Measurements from ENCODE around the gene C2CD3. TPM values are rescaled to one million over a fixed set of nuclear protein-coding genes. Genes with fewer than 3 reads are reported as not detected.

C2CD3 gene
- total and polyA plus RNA-seq, 2 donors, result 12.2 to 13.6 TPM

DNA sequence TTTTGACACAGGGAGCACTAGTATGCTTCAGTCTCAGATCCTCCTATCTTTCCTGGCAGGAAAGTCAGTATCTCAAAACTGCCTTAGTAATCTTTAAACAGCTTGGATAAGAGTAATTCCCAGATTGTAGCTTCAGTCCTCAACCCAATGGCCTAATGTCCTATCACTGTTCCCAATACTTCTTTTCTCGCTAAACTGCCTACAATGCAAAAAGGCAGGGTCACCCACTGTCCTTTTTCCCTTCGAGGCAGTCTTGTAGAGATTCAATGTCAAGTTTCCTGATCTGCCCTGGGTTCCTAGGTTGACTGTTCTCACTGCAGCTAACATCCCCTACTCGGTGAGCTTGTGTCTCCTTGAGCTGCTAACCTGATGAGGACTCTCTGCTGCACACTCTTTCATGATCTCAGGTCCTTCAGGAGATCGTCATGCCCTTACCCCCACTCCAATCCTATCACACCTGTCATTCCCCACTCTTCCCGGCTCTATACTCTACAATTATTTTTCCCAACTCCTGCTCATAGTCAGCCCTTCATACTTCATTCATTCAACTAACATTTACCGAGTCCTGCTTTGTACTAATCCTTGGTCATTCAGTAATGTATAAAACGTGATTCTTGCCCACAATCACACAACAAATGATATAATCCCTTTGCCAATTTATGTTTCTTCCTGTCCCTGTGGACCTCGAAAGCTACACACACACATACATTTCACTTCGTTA is 904 bp downstream of the C2CD3 start:
- Histone ChIP-seq H3K4me1 (ENCODE audit: control insufficient read depth in 2 of 2, insufficient read depth in 2 of 2, low read length in 2 of 2) (peaks cover 17 to 18% of the 10 kb centered on the region in 2 donors), H3K4me3 (ENCODE audit: low read length in 2 of 2) (peak overlapping the region; percentile 86 to 94), H3K27me3 (ENCODE audit: control insufficient read depth in 2 of 2, insufficient read depth in 1 of 2, low read length in 1 of 2) (no peaks in the 10 kb centered on the region), H3K36me3 (ENCODE audit: control insufficient read depth in 2 of 2, insufficient read depth in 2 of 2, low read length in 1 of 2) (peaks cover 7 to 23% of the 10 kb centered on the region in 2 donors), H3K9me3 (ENCODE audit: control insufficient read depth in 2 of 2, insufficient read depth in 1 of 2, low read length in 1 of 2) (no peaks in the 10 kb centered on the region), H3K27ac (ENCODE audit: low read depth in 1 of 2, low read length in 1 of 2) (peak overlapping the region in 1 of 2 donors; percentile 91)
- peak in 3 of 9 donors; percentile 8 to 21 (median 9) for DNase-seq (ENCODE audit: low read depth in 6 of 9, low spot score in 9 of 9)
- WGBS, result 16% methylated on average over 9 of the region's 9 CpGs

- H3K36me3 ChIP-seq (ENCODE audit: control insufficient read depth in 2 of 2, insufficient read depth in 2 of 2, low read length in 1 of 2), result peaks cover 10 to 33% of the 10 kb centered on the region in 2 donors
- H3K9me3 ChIP-seq (ENCODE audit: control insufficient read depth in 2 of 2, insufficient read depth in 1 of 2, low read length in 1 of 2), result no peaks in the 10 kb centered on the region
- H3K27ac ChIP-seq (ENCODE audit: low read depth in 1 of 2, low read length in 1 of 2), result no peak overlapping the region
- WGBS, result 92% methylated on average over 3 of the region's 3 CpGs
- H3K27me3 ChIP-seq (ENCODE audit: control insufficient read depth in 2 of 2, insufficient read depth in 1 of 2, low read length in 1 of 2), result no peaks in the 10 kb centered on the region
- H3K4me1 ChIP-seq (ENCODE audit: control insufficient read depth in 2 of 2, insufficient read depth in 2 of 2, low read length in 2 of 2), result peaks cover 17 to 18% of the 10 kb centered on the region in 2 donors
- no peak overlapping the region for H3K4me3 ChIP-seq (ENCODE audit: low read length in 2 of 2)
- no peak for DNase-seq (ENCODE audit: low read depth in 6 of 9, low spot score in 9 of 9)
Observed at GRCh38 chr11:74168838-74169237, 2.0 kb downstream of the C2CD3 start.

GRCh38 chr11:74162681-74163467 is 7.9 kb downstream of the C2CD3 start:
- WGBS, result 97% methylated on average over 2 of the region's 2 CpGs
- DNase-seq (ENCODE audit: low read depth in 6 of 9, low spot score in 9 of 9), result no peak
- Histone ChIP-seq H3K4me1 (ENCODE audit: control insufficient read depth in 2 of 2, insufficient read depth in 2 of 2, low read length in 2 of 2) (no peaks in the 10 kb centered on the region), H3K9me3 (ENCODE audit: control insufficient read depth in 2 of 2, insufficient read depth in 1 of 2, low read length in 1 of 2) (no peaks in the 10 kb centered on the region), H3K4me3 (ENCODE audit: low read length in 2 of 2) (no peak overlapping the region), H3K36me3 (ENCODE audit: control insufficient read depth in 2 of 2, insufficient read depth in 2 of 2, low read length in 1 of 2) (peaks cover 17 to 38% of the 10 kb centered on the region in 2 donors), H3K27me3 (ENCODE audit: control insufficient read depth in 2 of 2, insufficient read depth in 1 of 2, low read length in 1 of 2) (no peaks in the 10 kb centered on the region), H3K27ac (ENCODE audit: low read depth in 1 of 2, low read length in 1 of 2) (no peak overlapping the region)

DNA sequence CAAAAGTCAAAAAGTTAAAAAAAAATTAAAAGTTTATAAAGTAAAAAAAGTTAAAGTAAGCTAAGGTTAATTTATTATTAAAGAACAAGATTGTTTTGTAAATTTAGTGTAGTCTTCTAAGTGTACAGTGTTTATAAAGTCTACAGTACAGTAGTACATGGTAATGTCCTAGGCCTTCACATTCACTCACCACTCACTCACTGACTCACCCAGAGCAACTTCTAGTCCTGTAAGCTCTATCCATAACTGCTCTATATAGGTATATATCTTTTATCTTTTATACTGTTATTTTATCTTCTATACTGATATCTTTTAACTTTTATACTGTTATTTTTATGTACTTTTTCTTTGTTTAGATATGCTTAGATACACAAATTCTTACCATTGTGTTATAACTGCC is 11.2 kb downstream of the C2CD3 start:
- no peaks in the 10 kb centered on the region for H3K9me3 ChIP-seq (ENCODE audit: control insufficient read depth in 2 of 2, insufficient read depth in 1 of 2, low read length in 1 of 2)
- H3K27me3 ChIP-seq (ENCODE audit: control insufficient read depth in 2 of 2, insufficient read depth in 1 of 2, low read length in 1 of 2), result no peaks in the 10 kb centered on the region
- H3K27ac ChIP-seq (ENCODE audit: low read depth in 1 of 2, low read length in 1 of 2), result no peak overlapping the region
- no peak for DNase-seq (ENCODE audit: low read depth in 6 of 9, low spot score in 9 of 9)
- no peak overlapping the region for H3K4me3 ChIP-seq (ENCODE audit: low read length in 2 of 2)
- peaks cover 13 to 31% of the 10 kb centered on the region in 2 donors for H3K36me3 ChIP-seq (ENCODE audit: control insufficient read depth in 2 of 2, insufficient read depth in 2 of 2, low read length in 1 of 2)
- no peaks in the 10 kb centered on the region for H3K4me1 ChIP-seq (ENCODE audit: control insufficient read depth in 2 of 2, insufficient read depth in 2 of 2, low read length in 2 of 2)

- peaks cover 8 to 22% of the 10 kb centered on the region in 2 donors for H3K36me3 ChIP-seq (ENCODE audit: control insufficient read depth in 2 of 2, insufficient read depth in 2 of 2, low read length in 1 of 2)
- no peak overlapping the region for H3K27ac ChIP-seq (ENCODE audit: low read depth in 1 of 2, low read length in 1 of 2)
- no peaks in the 10 kb centered on the region for H3K27me3 ChIP-seq (ENCODE audit: control insufficient read depth in 2 of 2, insufficient read depth in 1 of 2, low read length in 1 of 2)
- H3K4me1 ChIP-seq (ENCODE audit: control insufficient read depth in 2 of 2, insufficient read depth in 2 of 2, low read length in 2 of 2), result no peaks in the 10 kb centered on the region
- DNase-seq (ENCODE audit: low read depth in 6 of 9, low spot score in 9 of 9), result no peak
- H3K4me3 ChIP-seq (ENCODE audit: low read length in 2 of 2), result no peak overlapping the region
- no peaks in the 10 kb centered on the region for H3K9me3 ChIP-seq (ENCODE audit: control insufficient read depth in 2 of 2, insufficient read depth in 1 of 2, low read length in 1 of 2)
- WGBS, result 92% methylated on average over 1 of the region's 1 CpG
Observed at GRCh38 chr11:74157169-74157568, 13.6 kb downstream of the C2CD3 start.

DNA sequence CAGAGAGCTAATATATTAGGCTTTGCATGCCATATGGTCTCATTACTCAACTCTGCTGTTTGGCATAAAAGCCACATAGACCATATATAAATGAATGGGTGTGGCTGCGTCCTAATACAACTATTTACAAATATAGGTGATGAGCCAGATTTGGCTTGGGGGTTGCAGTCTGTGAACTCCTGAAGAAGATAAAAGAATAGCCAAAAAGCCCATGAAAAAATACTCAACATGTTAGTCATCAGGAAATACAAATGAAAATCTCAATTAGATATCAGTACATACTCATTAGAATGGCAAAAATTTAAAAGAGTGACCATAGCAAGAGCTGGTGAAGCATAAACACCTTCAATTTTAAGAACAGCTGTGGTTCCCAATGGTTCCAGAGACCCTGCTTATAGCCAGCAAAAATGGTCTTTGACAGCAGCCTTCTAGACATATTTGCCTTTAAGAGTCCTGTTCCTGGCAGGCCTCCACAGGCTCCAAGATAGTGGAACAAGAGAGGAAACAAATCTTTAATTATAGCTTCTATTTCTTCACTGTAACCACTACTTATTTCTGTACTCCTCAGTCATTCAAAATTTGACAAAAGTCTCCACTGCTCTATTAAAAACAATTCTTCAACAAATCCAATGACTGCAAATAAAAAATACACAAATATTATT is 16.1 kb downstream of the C2CD3 start:
- DNase-seq (ENCODE audit: low read depth in 6 of 9, low spot score in 9 of 9), result no peak
- no peak overlapping the region for H3K4me3 ChIP-seq (ENCODE audit: low read length in 2 of 2)
- no peak overlapping the region for H3K27ac ChIP-seq (ENCODE audit: low read depth in 1 of 2, low read length in 1 of 2)

DNA sequence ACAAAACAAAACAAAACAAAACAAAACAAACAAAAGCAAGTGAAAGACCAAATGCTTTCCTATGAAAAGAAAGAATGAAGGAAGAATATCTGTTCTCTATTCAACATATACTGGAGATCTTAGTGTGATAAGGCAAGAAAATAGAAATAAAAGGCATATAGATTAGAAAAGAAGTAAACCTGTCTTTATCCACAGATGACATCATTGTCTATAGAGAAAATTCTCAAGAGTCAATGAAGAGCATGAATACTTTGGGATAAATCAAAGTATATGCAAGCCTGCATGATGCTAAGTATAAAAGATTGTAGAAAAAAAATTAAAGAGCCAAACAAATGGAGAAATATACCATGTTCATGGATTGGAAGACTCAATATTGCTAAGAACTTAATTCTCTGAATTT is 17.6 kb downstream of the C2CD3 start:
- no peak for DNase-seq (ENCODE audit: low read depth in 6 of 9, low spot score in 9 of 9)
- H3K27me3 ChIP-seq (ENCODE audit: control insufficient read depth in 2 of 2, insufficient read depth in 1 of 2, low read length in 1 of 2), result no peaks in the 10 kb centered on the region
- H3K4me3 ChIP-seq (ENCODE audit: low read length in 2 of 2), result no peak overlapping the region
- H3K9me3 ChIP-seq (ENCODE audit: control insufficient read depth in 2 of 2, insufficient read depth in 1 of 2, low read length in 1 of 2), result no peaks in the 10 kb centered on the region
- H3K27ac ChIP-seq (ENCODE audit: low read depth in 1 of 2, low read length in 1 of 2), result no peak overlapping the region
- H3K4me1 ChIP-seq (ENCODE audit: control insufficient read depth in 2 of 2, insufficient read depth in 2 of 2, low read length in 2 of 2), result no peaks in the 10 kb centered on the region
- peaks cover 5 to 16% of the 10 kb centered on the region in 2 donors for H3K36me3 ChIP-seq (ENCODE audit: control insufficient read depth in 2 of 2, insufficient read depth in 2 of 2, low read length in 1 of 2)

More for the DNA sequence above, 16.1 kb downstream of the C2CD3 start:
- 100% methylated on average over 1 of the region's 1 CpG for WGBS
- Histone ChIP-seq H3K36me3 (ENCODE audit: control insufficient read depth in 2 of 2, insufficient read depth in 2 of 2, low read length in 1 of 2) (peaks cover 8 to 19% of the 10 kb centered on the region in 2 donors), H3K27me3 (ENCODE audit: control insufficient read depth in 2 of 2, insufficient read depth in 1 of 2, low read length in 1 of 2) (no peaks in the 10 kb centered on the region), H3K9me3 (ENCODE audit: control insufficient read depth in 2 of 2, insufficient read depth in 1 of 2, low read length in 1 of 2) (no peaks in the 10 kb centered on the region), H3K4me1 (ENCODE audit: control insufficient read depth in 2 of 2, insufficient read depth in 2 of 2, low read length in 2 of 2) (no peaks in the 10 kb centered on the region)

GRCh38 chr11:74147199-74147929 is 23.4 kb downstream of the C2CD3 start:
- Histone ChIP-seq H3K9me3 (ENCODE audit: control insufficient read depth in 2 of 2, insufficient read depth in 1 of 2, low read length in 1 of 2) (no peaks in the 10 kb centered on the region), H3K4me3 (ENCODE audit: low read length in 2 of 2) (no peak overlapping the region), H3K36me3 (ENCODE audit: control insufficient read depth in 2 of 2, insufficient read depth in 2 of 2, low read length in 1 of 2) (peaks cover 0 to 2% of the 10 kb centered on the region in 2 donors), H3K27ac (ENCODE audit: low read depth in 1 of 2, low read length in 1 of 2) (no peak overlapping the region), H3K4me1 (ENCODE audit: control insufficient read depth in 2 of 2, insufficient read depth in 2 of 2, low read length in 2 of 2) (no peaks in the 10 kb centered on the region), H3K27me3 (ENCODE audit: control insufficient read depth in 2 of 2, insufficient read depth in 1 of 2, low read length in 1 of 2) (no peaks in the 10 kb centered on the region)
- DNase-seq (ENCODE audit: low read depth in 6 of 9, low spot score in 9 of 9), result no peak
- 97% methylated on average over 5 of the region's 5 CpGs for WGBS
